DMS53 treated with DMSO at 0.1 percent for 48 hours (cell line): ENCODE results near the gene RIT2.

ENCODE experiments used
- DNase-seq: peaks from one replicate; lab custom pipeline; 2025; ENCODE audit not compliant: unreplicated experiment; lab: John Stamatoyannopoulos, UW

Gene RIT2

DNA sequence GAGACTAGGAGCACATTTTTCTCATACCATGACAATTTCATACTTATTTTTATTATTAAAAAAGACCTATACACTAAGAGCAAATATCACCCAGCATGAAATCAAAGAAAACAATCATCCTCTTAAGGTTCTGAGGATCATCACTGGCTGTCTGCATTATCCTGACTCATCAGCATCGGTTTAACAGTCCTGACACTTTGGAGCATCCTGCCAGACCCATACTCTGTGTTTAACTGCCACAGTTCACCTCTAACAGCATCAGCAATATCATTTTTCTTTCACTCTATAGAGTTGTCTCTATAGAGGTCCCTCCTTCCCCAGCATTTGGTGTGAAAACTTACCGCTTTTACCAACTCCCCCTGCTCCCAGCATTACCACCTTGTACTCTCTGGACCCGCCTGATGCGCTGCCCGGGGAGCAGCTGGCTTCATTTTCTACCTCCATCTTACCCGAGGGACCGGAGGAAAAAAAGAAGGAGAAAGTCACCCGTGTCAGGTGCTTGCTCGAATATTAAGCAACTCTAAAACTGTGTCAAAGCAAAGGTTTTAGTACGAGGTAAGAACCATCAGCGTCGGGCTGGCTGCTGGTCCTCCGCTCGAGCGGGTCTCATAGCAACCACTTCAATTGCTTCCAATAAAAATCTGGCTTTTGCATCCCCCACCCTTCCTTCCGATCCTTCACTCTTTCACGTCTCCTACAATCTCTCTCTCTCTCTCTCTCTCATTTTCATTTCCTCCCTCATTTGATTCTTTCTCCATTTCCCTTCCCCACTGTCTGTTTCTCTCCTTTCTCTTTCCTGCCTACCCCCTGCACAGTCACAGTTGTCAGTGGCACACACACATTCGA lies at the start of gene RIT2:
RIT2 (minus strand) TSS at position 610 of the 846 bp plus-strand sequence.
- no peak for DNase-seq

DNA sequence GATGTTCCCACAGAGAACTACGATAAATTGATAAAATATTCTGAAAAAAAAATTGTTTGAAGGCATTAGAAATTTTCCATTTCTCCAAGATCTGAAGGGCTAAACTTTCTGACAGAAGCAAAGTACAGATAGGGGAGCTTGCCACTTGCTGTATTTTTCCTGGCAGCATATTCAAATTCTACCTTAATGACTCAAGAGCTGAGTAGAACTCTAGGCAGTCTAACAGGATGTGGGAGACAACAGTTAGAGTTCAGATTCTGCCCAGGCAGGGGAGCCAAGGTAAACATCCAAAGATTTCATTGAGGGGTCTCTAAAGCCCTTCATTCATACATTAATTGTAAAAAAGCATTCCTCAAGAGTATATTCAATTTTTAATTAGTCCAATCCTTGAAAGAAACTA lies 46.0 kb upstream of the RIT2 start:
- no peak for DNase-seq

DNA sequence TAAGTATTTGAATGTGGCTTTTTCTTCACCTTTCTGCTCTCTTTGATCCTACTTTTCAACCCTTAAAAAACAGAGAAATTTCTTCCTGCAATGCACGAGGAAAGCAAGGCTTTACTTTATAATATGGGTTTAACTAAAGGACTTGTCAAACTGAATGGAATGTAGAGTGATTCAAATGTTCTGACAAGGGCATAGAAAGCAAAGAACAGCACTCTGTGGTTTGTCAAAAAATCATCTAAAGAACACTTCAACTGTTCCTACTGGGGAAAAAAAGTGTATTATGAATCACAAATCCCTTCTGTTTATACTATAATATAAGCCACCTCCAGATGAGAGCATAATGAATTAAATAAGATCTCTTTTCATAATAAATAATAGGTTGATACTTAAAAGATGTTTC lies 45.0 kb upstream of the RIT2 start:
- no peak for DNase-seq

DNA sequence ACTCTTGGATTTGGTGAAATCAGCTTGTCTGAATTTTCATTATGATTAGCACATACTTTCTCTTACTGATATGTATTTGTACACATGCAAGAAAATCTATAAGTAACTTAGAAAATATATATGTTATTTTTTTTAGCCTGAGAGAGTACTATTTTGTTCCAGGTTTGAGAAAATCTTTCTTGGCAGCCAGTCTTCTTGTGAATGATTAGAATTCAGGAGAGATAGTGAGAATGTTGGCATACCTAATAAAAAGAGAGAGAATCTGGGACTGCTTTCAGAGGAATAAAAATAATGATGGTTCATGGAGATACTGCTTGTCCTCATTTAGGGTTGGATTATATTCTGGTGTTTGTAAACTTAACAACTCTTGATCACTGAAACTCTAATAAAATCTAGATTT lies 44.4 kb upstream of the RIT2 start:
- DNase-seq: no peak

DNA sequence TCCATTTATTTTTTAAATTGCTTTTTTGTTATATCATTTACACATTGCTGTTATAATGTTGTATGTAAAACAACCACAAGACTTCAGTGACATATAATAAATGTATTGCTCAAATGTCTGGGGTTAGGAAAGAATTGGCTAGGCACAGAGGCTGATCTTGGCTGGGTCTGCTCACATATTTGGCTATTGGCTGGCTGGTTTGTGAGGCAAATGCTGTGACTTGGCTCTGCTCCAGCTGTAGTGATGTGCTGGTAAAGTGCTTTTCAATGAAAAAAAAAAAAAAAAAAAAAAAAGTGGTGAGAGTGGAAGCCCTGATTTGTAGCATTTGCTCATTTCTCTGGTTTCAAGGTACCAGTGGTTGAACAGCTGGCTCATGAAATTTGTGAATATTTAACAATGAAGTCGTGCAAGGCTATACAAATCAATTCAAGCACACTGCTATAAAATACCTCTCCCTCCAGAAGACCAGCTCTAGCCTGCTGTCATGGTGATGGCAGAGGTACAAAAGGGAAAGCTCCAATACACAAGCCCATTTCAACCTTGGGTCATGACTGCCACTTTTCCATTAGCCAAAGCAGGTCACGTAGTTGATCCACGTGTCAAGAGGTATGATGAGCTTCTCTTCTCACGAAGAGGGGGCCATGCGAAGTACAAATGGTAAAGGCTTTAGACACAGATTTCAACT lies 43.7 kb upstream of the RIT2 start:
- no peak for DNase-seq

- DNase-seq: no peak
Measured at GRCh38 chr18:43158381-43158780, 42.9 kb upstream of the RIT2 start.

DNA sequence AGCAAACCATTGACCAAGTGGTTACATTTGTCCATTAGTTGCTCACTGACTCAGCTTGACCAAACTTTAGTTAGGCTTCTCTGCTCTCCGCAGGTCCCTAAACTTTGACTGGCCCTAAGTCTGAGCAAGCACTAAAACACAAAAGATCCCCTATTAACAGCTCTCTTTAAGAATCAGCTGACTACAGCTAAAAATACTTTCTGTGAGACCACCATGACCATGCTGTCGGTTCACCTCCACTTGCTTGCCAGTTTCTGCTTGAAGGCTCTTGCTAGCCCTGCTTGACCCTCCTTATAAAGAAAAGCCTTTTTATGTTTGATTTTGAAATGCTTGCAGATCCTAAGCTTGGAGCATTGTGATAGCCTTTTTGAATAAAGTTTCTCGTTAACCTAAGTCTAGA lies 40.4 kb upstream of the RIT2 start:
- DNase-seq: no peak

GRCh38 chr18:43148231-43148630 lies 32.7 kb upstream of the RIT2 start:
- no peak for DNase-seq

GRCh38 chr18:43141208-43141607 lies 25.7 kb upstream of the RIT2 start:
- no peak for DNase-seq

DNA sequence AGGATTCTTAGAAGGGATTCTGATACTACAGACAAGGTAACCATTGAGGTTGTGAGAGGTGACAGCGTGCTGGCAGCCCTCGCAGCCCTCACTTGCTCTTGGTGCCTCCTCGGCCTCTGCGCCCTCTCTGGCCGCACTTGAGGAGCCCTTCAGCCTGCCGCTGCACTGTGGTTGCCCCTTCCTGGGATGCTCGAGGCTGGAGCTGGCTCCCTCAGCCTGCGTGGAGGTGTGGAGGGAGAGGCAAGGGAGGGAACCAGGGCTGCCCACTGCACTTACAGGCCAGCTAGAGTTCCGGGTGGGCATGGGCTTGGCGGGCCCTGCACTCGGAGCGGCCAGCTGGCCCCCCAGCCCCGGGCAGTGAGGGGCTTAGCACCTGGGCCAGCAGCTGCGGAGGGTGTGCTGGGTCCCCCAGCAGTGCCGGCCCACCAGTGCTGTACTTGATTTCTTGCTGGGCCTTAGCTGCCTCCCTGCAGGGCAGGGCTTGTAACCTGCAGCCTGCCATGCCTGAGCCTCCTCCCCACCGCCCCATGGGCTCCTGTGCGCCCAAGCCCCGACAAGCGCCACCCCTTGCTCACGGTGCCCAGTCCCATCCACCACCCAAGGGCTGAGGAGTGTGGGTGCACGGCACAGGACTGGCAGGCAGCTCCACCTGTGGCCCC lies 23.9 kb upstream of the RIT2 start:
- DNase-seq: no peak

GRCh38 chr18:43134876-43135275 lies 19.4 kb upstream of the RIT2 start:
- DNase-seq: no peak

DNA sequence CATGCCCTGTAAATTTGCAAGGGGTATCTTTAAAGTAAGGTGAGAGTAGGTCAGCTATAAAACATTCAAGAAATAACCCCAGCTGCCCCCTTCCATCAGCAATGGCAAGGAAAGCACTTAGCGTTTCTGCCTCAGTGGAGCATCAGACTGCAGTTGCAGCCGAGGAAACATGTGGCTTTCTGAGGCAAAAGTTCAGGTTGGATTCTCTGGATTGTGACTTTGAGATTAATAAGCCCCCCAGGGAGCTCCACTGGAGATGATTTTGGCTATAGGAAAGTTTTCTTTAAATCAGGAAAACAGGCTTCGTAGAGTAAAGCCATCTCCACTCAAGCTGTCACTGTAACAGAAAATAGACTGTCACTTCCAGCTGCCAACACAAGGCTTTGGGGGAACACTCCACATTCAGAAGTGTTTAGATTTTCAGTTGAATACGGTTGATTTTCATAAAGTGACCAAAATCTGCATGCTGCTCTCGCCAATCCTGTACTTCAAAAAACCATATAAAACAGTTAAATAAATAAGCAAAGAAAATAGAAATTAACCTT lies 15.3 kb upstream of the RIT2 start:
- DNase-seq: no peak

DNA sequence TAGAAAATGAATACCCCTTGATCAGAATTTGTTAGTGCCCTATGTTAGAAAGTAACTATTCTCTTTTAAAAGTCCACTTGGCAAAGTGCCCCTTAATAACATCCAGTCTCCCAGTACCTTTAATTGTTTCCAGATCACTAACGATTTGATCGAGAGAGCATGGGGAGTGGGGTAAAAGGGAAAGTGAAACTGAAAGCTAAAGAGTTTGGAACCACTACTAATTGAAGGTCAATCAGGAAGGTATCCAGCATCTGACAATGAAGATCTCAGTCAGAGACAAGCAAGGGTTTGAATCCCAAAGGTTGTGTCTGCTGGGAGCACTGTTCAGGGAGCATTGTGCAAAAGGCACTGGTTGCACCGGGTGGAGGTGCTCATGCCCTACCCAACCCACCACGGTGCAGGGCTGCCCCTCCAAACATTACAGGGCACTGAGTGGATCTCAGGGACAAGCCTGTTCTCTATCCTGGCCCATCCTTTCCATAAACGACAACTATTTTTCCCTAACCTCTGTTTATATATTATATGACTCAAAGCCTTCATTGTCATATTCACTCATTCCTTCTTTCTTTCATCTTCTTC lies 14.6 kb upstream of the RIT2 start:
- peak; percentile 48 for DNase-seq

- DNase-seq: no peak
Measured at GRCh38 chr18:43125471-43125870, 10.0 kb upstream of the RIT2 start.

GRCh38 chr18:43122955-43123354 lies 7.5 kb upstream of the RIT2 start:
- no peak for DNase-seq

- no peak for DNase-seq
Measured at GRCh38 chr18:43116699-43117294, 1.3 kb upstream of the RIT2 start.

DNA sequence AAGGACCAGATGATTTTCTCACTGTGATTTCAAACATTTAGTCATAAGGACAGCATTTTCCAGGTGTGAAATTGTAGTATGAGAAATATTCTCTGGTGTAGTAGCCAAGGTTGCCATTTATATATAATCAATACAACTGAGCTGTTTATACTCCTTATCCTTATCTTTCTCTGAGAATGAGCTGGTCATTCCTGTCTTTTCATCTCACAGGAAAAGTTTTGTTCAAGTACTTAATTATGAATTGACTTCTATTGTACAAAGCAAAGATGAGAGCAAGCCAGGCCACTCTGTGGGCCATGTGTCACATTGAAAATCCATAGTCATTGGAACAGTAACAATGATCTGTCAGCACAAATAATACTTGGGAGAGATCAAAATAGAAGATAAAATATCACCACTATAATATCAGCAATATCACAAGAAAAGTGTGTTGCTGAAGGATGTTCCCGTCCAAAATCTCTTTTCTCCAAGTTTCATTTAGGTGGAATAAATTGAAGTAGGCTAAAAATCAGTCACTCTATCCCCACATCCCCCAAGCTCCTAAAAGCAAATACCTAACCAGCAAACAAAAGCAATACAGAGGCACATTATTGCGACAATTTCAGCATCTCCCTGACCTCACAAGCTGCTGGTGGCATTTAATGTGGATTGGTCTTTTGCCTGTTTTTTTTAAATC lies 2.1 kb downstream of the RIT2 start:
- no peak for DNase-seq

- DNase-seq: no peak
Measured at GRCh38 chr18:43108882-43109281, 6.6 kb downstream of the RIT2 start.

DNA sequence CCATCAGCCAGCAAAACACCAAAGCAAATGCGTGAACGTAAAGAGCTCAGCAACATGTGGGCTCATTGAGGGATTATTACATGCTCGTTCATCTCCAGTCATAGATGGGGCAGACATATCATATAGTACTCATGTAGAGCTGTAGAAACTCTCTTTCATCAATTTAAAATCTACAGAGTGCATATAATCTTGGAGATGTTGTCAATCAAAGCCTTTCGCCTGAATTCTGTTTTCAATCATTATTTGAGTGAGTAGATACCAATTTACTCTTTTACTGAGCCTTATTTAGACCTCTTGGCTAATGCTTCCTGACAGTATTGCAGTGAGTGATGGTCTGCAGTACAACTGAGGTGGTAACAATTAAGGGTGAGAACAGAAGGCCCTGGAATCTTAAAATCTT lies 7.0 kb downstream of the RIT2 start:
- no peak for DNase-seq

GRCh38 chr18:43093646-43094045 lies 21.8 kb downstream of the RIT2 start:
- DNase-seq: no peak
